GM23338 (cell line): Measurements from ENCODE around the gene EXOC4. TPM values are rescaled to one million over a fixed set of nuclear protein-coding genes. Genes with fewer than 3 reads are reported as not detected.

Source experiments
- ATAC-seq: fragments of 200-7000 bp; cut with Tn5 transposase; 3 replicates; pipeline ENCODE4 v1.9.1; 2020
- DNase-seq: peaks from one replicate; pipeline ENCODE4 v3.0.0-alpha.2; 2015; ENCODE audit warnings: low spot score
- H2AFZ ChIP-seq: fragments of 200-600 bp; sonication (generic); 2 replicates; pipeline ENCODE4 v1.8.0; 2016; ENCODE audit warnings: antibody characterized with exemption, mild to moderate bottlenecking, moderate library complexity
- H3F3A ChIP-seq: fragments of 200-600 bp; sonication (generic); replicated peaks from 2 replicates; pipeline ENCODE4 v1.8.0; 2017; ENCODE audit warnings: antibody characterized with exemption, mixed run types, low read depth
- H3K27ac ChIP-seq: fragments of 200-600 bp; sonication (generic); 2 replicates; pipeline ENCODE4 v1.6.1; 2016; ENCODE audit warnings: low read depth
- H3K27me3 ChIP-seq: fragments of 200-600 bp; sonication (generic); 2 replicates; pipeline ENCODE4 v1.8.0; 2016; ENCODE audit warnings: mild to moderate bottlenecking, mixed run types, moderate library complexity; ENCODE audit not compliant: insufficient read depth
- H3K36me3 ChIP-seq: fragments of 200-600 bp; sonication (generic); 2 replicates; pipeline ENCODE4 v1.8.0; 2016; ENCODE audit warnings: mild to moderate bottlenecking; ENCODE audit not compliant: insufficient read depth
- H3K4me1 ChIP-seq: fragments of 200-600 bp; sonication (generic); 2 replicates; pipeline ENCODE4 v1.8.0; 2016; ENCODE audit warnings: mild to moderate bottlenecking, moderate library complexity; ENCODE audit not compliant: insufficient read depth
- H3K4me2 ChIP-seq: fragments of 200-600 bp; sonication (generic); 2 replicates; pipeline ENCODE4 v1.7.1; 2017; ENCODE audit warnings: mixed run types
- H3K4me3 ChIP-seq: fragments of 200-600 bp; sonication (generic); 2 replicates; pipeline ENCODE4 v1.6.1; 2016; ENCODE audit warnings: mixed run types
- H3K79me2 ChIP-seq: fragments of 200-600 bp; sonication (generic); replicated peaks from 2 replicates; pipeline ENCODE4 v1.8.0; 2017; ENCODE audit warnings: mild to moderate bottlenecking; ENCODE audit not compliant: insufficient read depth
- H3K9me2 ChIP-seq: fragments of 200-600 bp; sonication (generic); 2 replicates; pipeline ENCODE4 v1.8.0; 2017; ENCODE audit not compliant: insufficient read depth
- H4K20me1 ChIP-seq: fragments of 200-600 bp; sonication (generic); replicated peaks from 2 replicates; pipeline ENCODE4 v1.8.0; 2017; ENCODE audit warnings: mild to moderate bottlenecking; ENCODE audit not compliant: insufficient read depth
- H3K27ac Mint-ChIP-seq: 2 replicates; pipeline ENCODE4 v1.8.0; 2020; ENCODE audit warnings: inconsistent platforms, mild to moderate bottlenecking, moderate library complexity, mixed read lengths
- H3K27me3 Mint-ChIP-seq: 3 replicates; pipeline ENCODE4 v1.8.0; 2022; ENCODE audit warnings: low read depth, mild to moderate bottlenecking, moderate library complexity, mixed read lengths, inconsistent platforms; ENCODE audit not compliant: insufficient read depth, poor library complexity
- H3K36me3 Mint-ChIP-seq: 3 replicates; pipeline ENCODE4 v1.8.0; 2021; ENCODE audit warnings: low read depth, mild to moderate bottlenecking, inconsistent platforms, moderate library complexity, mixed read lengths
- H3K4me1 Mint-ChIP-seq: 3 replicates; pipeline ENCODE4 v1.8.0; 2020; ENCODE audit warnings: mild to moderate bottlenecking, inconsistent platforms, mixed read lengths
- H3K4me3 Mint-ChIP-seq: 3 replicates; pipeline ENCODE4 v1.8.0; 2021; ENCODE audit warnings: moderate library complexity, mild to moderate bottlenecking, inconsistent platforms, mixed read lengths
- H3K9me3 Mint-ChIP-seq: 3 replicates; pipeline ENCODE4 v1.8.0; 2020; ENCODE audit warnings: moderate library complexity, mild to moderate bottlenecking, inconsistent platforms, mixed read lengths
- CREB1 ChIP-seq: fragments of 250-450 bp; sonication (Bioruptor Pico); IDR thresholded peaks from 2 replicates; pipeline ENCODE4 v1.5.0; 2020; ENCODE audit warnings: low read depth, mild to moderate bottlenecking, moderate library complexity
- EZH2 ChIP-seq: fragments of 200-600 bp; sonication (generic); IDR thresholded peaks from one replicate; pipeline ENCODE4 v1.8.0; 2017; ENCODE audit warnings: antibody characterized with exemption, mild to moderate bottlenecking, low read depth; ENCODE audit not compliant: unreplicated experiment
- EZH2phosphoT487 ChIP-seq: fragments of 200-600 bp; sonication (generic); IDR thresholded peaks from one replicate; pipeline ENCODE4 v1.8.1; 2018; ENCODE audit warnings: antibody characterized with exemption; ENCODE audit not compliant: unreplicated experiment
- JUNB ChIP-seq: IDR thresholded peaks from one replicate; pipeline ENCODE4 v1.6.1; 2016; ENCODE audit warnings: antibody characterized with exemption; ENCODE audit not compliant: unreplicated experiment
- NANOG ChIP-seq: IDR thresholded peaks from 2 replicates; pipeline ENCODE4 v1.6.1; 2016; ENCODE audit warnings: antibody characterized with exemption, borderline replicate concordance
- POLR2AphosphoS5 ChIP-seq: IDR thresholded peaks from 2 replicates; pipeline ENCODE4 v1.6.1; 2016; ENCODE audit warnings: antibody characterized with exemption, low read depth
- STAT1 ChIP-seq: IDR thresholded peaks from one replicate; pipeline ENCODE4 v1.6.1; 2016; ENCODE audit warnings: antibody characterized with exemption; ENCODE audit not compliant: unreplicated experiment
- ZNF114 ChIP-seq: fragments of 250-450 bp; sonication (Bioruptor Pico); IDR thresholded peaks from 2 replicates; pipeline ENCODE4 v1.5.0; 2020; ENCODE audit warnings: mild to moderate bottlenecking, moderate library complexity
- ZNF331 ChIP-seq: fragments of 250-450 bp; sonication (Bioruptor Pico); IDR thresholded peaks from 2 replicates; pipeline ENCODE4 v1.5.0; 2020; ENCODE audit warnings: low read depth, mild to moderate bottlenecking, moderate library complexity
- polyA plus RNA-seq: library from polyadenylated mRNA; unstranded; fragments of >200 nt; fragmentation: Nextera tagmentation; extraction: Ambion mirVana; gene quantifications from 2 replicates; pipeline ENCODE4 v1.2.1, GENCODE V29; 2016
- total RNA-seq: library from RNA; depleted of rRNA; stranded (reverse); fragments of >200 nt; shearing (Covaris generic); gene quantifications from 2 replicates; pipeline ENCODE4 v1.2.3, GENCODE V29; 2014
- TF ChIP-seq, protein P1 (sequence below): IDR thresholded peaks from 2 replicates; pipeline ENCODE4 v1.6.1; 2016; ENCODE audit warnings: antibody characterized with exemption
- TF ChIP-seq, protein P2 (sequence below): IDR thresholded peaks from one replicate; pipeline ENCODE4 v1.6.1; 2018; ENCODE audit warnings: antibody characterized with exemption; ENCODE audit not compliant: unreplicated experiment
- TF ChIP-seq, protein P3 (sequence below), 2 experiments: fragments of 200-600 bp in 1 of 2; sonication (generic) in 1 of 2; conservative IDR thresholded peaks; 2 replicates each; pipeline versions ENCODE4 v1.5.1 to v1.6.1; 2016 to 2017; ENCODE audit warnings: antibody characterized with exemption in 2 of 2, low read depth in 2 of 2, mild to moderate bottlenecking in 2 of 2, moderate library complexity in 1 of 2

The EXOC4 gene
- total and polyA plus RNA-seq, 2 experiments from 2014 or later: 37.5 to 52.7 TPM

DNA sequence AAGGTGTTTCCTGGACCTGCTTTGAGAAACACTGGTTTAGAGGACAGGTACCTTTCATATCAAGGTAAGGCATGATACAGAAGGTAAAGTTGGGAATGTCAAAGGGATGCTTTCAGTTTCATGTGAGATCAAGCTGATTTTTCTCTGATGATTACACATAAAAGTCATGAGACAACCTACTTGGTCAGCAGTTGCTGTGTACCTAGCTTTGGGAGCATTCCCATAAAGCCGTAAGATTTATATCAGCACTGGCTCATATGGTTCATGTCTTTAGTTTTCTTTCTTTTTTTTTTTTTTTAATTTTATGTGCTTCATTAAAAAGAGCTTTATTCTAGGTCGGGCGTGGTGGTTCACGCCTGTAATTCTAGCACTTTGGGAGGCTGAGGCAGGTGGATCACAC, 609.0 kb downstream of the EXOC4 start:
- Histone ChIP-seq H3K4me2 (no peak overlapping the region), H3K27ac (no peak overlapping the region), H3K27me3 (no peaks in the 10 kb centered on the region), H3F3A (no peaks in the 10 kb centered on the region), H3K79me2 (no peaks in the 10 kb centered on the region), H3K4me3 (no peak overlapping the region), H4K20me1 (no peaks in the 10 kb centered on the region; the same call in 1 of the 2 replicates), H2AFZ (no peak overlapping the region), H3K36me3 (no peaks in the 10 kb centered on the region), H3K4me1 (peaks cover 13% of the 10 kb centered on the region), H3K9me2 (no peaks in the 10 kb centered on the region)
- Mint-ChIP-seq H3K4me3 (no peak overlapping the region), H3K4me1 (peaks cover 24% of the 10 kb centered on the region), H3K27me3 (no peaks in the 10 kb centered on the region), H3K9me3 (peaks cover 6% of the 10 kb centered on the region; the same call in 2 of the 3 replicates), H3K27ac (no peak overlapping the region), H3K36me3 (peaks cover 5% of the 10 kb centered on the region; the same call in 2 of the 3 replicates)
- no peak for TF ChIP-seq ZNF114 (CRISPR knock-in tag)
- no peak for TF ChIP-seq JUNB
- no peak for TF ChIP-seq CREB1
- TF ChIP-seq, protein P1, sequence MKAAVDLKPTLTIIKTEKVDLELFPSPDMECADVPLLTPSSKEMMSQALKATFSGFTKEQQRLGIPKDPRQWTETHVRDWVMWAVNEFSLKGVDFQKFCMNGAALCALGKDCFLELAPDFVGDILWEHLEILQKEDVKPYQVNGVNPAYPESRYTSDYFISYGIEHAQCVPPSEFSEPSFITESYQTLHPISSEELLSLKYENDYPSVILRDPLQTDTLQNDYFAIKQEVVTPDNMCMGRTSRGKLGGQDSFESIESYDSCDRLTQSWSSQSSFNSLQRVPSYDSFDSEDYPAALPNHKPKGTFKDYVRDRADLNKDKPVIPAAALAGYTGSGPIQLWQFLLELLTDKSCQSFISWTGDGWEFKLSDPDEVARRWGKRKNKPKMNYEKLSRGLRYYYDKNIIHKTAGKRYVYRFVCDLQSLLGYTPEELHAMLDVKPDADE: no peak
- no peak for TF ChIP-seq EZH2
- no peak for TF ChIP-seq ZNF331 (CRISPR knock-in tag)
- TF ChIP-seq STAT1: no peak
- TF ChIP-seq, protein P2, sequence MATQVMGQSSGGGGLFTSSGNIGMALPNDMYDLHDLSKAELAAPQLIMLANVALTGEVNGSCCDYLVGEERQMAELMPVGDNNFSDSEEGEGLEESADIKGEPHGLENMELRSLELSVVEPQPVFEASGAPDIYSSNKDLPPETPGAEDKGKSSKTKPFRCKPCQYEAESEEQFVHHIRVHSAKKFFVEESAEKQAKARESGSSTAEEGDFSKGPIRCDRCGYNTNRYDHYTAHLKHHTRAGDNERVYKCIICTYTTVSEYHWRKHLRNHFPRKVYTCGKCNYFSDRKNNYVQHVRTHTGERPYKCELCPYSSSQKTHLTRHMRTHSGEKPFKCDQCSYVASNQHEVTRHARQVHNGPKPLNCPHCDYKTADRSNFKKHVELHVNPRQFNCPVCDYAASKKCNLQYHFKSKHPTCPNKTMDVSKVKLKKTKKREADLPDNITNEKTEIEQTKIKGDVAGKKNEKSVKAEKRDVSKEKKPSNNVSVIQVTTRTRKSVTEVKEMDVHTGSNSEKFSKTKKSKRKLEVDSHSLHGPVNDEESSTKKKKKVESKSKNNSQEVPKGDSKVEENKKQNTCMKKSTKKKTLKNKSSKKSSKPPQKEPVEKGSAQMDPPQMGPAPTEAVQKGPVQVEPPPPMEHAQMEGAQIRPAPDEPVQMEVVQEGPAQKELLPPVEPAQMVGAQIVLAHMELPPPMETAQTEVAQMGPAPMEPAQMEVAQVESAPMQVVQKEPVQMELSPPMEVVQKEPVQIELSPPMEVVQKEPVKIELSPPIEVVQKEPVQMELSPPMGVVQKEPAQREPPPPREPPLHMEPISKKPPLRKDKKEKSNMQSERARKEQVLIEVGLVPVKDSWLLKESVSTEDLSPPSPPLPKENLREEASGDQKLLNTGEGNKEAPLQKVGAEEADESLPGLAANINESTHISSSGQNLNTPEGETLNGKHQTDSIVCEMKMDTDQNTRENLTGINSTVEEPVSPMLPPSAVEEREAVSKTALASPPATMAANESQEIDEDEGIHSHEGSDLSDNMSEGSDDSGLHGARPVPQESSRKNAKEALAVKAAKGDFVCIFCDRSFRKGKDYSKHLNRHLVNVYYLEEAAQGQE: no peak
- no peak for TF ChIP-seq POLR2AphosphoS5
- no peak for DNase-seq
- ATAC-seq: no peak

DNA sequence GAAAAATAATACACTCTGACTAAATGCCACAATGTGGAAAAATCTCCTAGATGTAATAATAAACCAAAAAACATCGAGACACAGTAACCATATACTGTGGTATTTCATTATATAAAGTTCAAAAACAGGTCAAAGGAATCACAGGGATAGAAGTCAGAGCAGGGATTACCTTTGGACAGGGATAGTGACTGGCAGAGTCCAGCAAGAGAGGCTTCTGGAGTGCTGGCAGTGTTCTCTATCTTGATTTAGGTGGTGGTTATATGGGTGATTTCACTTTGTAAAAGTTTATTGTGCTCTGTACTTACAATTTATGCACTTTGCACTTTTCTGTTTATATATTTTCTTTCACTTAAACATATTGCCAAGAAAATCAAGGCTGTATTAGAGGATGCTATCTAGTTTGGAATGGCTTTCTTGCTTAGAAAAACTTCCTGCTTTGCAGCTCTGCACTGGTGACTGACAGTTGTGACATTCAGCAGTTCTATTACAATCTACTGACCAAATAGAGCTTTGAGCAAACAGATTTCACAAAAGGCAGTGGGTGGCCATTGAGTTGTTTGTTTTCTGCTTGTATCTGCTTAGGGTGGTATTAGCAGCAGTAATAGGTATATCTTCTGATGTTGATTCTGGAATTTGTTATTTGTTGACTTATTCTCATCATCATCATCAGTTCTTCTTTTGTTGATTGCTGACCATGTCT, 610.6 kb downstream of the EXOC4 start:
- no peaks in the 10 kb centered on the region; the same call in 2 of the 3 replicates for H3K36me3 Mint-ChIP-seq
- H3K4me3 Mint-ChIP-seq: no peak overlapping the region
- Histone ChIP-seq H3F3A (no peaks in the 10 kb centered on the region), H2AFZ (no peak overlapping the region), H3K27ac (no peak overlapping the region), H3K4me3 (no peak overlapping the region), H3K79me2 (no peaks in the 10 kb centered on the region), H3K27me3 (no peaks in the 10 kb centered on the region), H3K9me2 (no peaks in the 10 kb centered on the region), H3K36me3 (no peaks in the 10 kb centered on the region), H4K20me1 (no peaks in the 10 kb centered on the region; the same call in 1 of the 2 replicates), H3K4me1 (peaks cover 17% of the 10 kb centered on the region), H3K4me2 (no peak overlapping the region)
- DNase-seq (no peak), ATAC-seq (no peak)
- H3K4me1 Mint-ChIP-seq: peaks cover 31% of the 10 kb centered on the region
- peaks cover 3% of the 10 kb centered on the region; the same call in 1 of the 3 replicates for H3K9me3 Mint-ChIP-seq
- H3K27ac Mint-ChIP-seq: no peak overlapping the region
- TF ChIP-seq ZNF331 (CRISPR knock-in tag) (no peak), EZH2phosphoT487 (no peak), CREB1 (no peak), NANOG (no peak), POLR2AphosphoS5 (no peak)
- TF ChIP-seq, protein P1: no peak
- TF ChIP-seq, protein P2: no peak
- TF ChIP-seq, protein P3, sequence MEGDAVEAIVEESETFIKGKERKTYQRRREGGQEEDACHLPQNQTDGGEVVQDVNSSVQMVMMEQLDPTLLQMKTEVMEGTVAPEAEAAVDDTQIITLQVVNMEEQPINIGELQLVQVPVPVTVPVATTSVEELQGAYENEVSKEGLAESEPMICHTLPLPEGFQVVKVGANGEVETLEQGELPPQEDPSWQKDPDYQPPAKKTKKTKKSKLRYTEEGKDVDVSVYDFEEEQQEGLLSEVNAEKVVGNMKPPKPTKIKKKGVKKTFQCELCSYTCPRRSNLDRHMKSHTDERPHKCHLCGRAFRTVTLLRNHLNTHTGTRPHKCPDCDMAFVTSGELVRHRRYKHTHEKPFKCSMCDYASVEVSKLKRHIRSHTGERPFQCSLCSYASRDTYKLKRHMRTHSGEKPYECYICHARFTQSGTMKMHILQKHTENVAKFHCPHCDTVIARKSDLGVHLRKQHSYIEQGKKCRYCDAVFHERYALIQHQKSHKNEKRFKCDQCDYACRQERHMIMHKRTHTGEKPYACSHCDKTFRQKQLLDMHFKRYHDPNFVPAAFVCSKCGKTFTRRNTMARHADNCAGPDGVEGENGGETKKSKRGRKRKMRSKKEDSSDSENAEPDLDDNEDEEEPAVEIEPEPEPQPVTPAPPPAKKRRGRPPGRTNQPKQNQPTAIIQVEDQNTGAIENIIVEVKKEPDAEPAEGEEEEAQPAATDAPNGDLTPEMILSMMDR (conservative IDR thresholded peaks at IDR 0.05; ENCODE audit: low read depth in 2 of 2): no peak
- no peaks in the 10 kb centered on the region for H3K27me3 Mint-ChIP-seq
